Suprapubic skin (tissue), 3 donors: Measurements from ENCODE around the gene LDB2.

Source experiments
- CTCF ChIP-seq, 2 donors: fragments of 200-600 bp in 1 of 2; fragments of 450-650 bp in 1 of 2; sonication (generic) in 1 of 2; IDR thresholded peaks; one replicate each; pipeline ENCODE4 v1.5.1; 2016 to 2019; ENCODE audit warnings: antibody characterized with exemption in 2 of 2, mild to moderate bottlenecking in 1 of 2, moderate library complexity in 1 of 2
- POLR2A ChIP-seq, 2 donors: fragments of 450-650 bp; IDR thresholded peaks; one replicate each; pipeline ENCODE4 v1.6.1; 2017; ENCODE audit warnings: antibody characterized with exemption in 2 of 2, mild to moderate bottlenecking in 2 of 2, moderate library complexity in 2 of 2

GRCh38 chr4:16731776-16732380 is 166.6 kb downstream of the LDB2 start:
- TF ChIP-seq CTCF (IDR thresholded peaks at IDR 0.05), result no peak
- no peak for TF ChIP-seq POLR2A (IDR thresholded peaks at IDR 0.05)
